Measurements from ENCODE around the gene SPATA17. TPM values are rescaled to one million over a fixed set of nuclear protein-coding genes. Genes with fewer than 3 reads are reported as not detected.

The SPATA17 gene
- total and polyA plus RNA-seq, 8 donors, result 0.12 to 2.3 (median 1.5) TPM; not detected in 3

- 86 to 99% (median 95%) methylated on average over 4 of the region's 4 CpGs for WGBS, 5 donors
- Histone ChIP-seq H3K27ac (no peak overlapping the region), H3K4me3 (no peak overlapping the region), H3K36me3 (no peaks in the 10 kb centered on the region), H3K27me3 (no peaks in the 10 kb centered on the region), H3K4me1 (no peaks in the 10 kb centered on the region), H3K9me3 (no peaks in the 10 kb centered on the region)
- intact Hi-C loops (cut with DNase I; ENCODE audit: low total_unique reads), result no loop called here
- no peak for TF ChIP-seq POLR2A (IDR thresholded peaks at IDR 0.05)
- TF ChIP-seq CTCF (IDR thresholded peaks at IDR 0.05), result no peak
- no peak for TF ChIP-seq POLR2AphosphoS5 (IDR thresholded peaks at IDR 0.05)
- TF ChIP-seq EP300 (IDR thresholded peaks at IDR 0.05), result no peak
- no peak for DNase-seq
Observed at GRCh38 chr1:217650674-217651073, 19.5 kb downstream of the SPATA17 start.

GRCh38 chr1:217660353-217661062 lies 29.4 kb downstream of the SPATA17 start:
- Histone ChIP-seq H3K36me3 (no peaks in the 10 kb centered on the region), H3K27ac (no peak overlapping the region), H3K9me3 (no peaks in the 10 kb centered on the region), H3K4me1 (no peaks in the 10 kb centered on the region), H3K4me3 (no peak overlapping the region), H3K27me3 (no peaks in the 10 kb centered on the region)
- 45 to 54% (median 52%) methylated on average over 5 of the region's 5 CpGs for WGBS, 5 donors
- peak in 1 of 2 donors; percentile 27 for DNase-seq
- intact Hi-C loops (cut with DNase I; ENCODE audit: low total_unique reads), result no loop called here
- peak in 2 of 7 experiments; percentile 27 to 41 for TF ChIP-seq CTCF (IDR thresholded peaks at IDR 0.05)
- no peak for TF ChIP-seq POLR2AphosphoS5 (IDR thresholded peaks at IDR 0.05)
- TF ChIP-seq EP300 (IDR thresholded peaks at IDR 0.05), result no peak
- no peak for TF ChIP-seq POLR2A (IDR thresholded peaks at IDR 0.05)

- TF ChIP-seq CTCF (IDR thresholded peaks at IDR 0.05) (no peak), POLR2AphosphoS5 (IDR thresholded peaks at IDR 0.05) (no peak)
- no peaks in the 10 kb centered on the region for H3K4me1 ChIP-seq
- H3K27ac ChIP-seq, result no peak overlapping the region
Observed at GRCh38 chr1:217661407-217661806, 30.3 kb downstream of the SPATA17 start.

GRCh38 chr1:217668351-217668940 lies 37.3 kb downstream of the SPATA17 start:
- Histone ChIP-seq H3K4me3 (no peak overlapping the region), H3K27me3 (no peaks in the 10 kb centered on the region), H3K4me1 (no peaks in the 10 kb centered on the region), H3K9me3 (no peaks in the 10 kb centered on the region), H3K36me3 (no peaks in the 10 kb centered on the region), H3K27ac (no peak overlapping the region)
- 64 to 85% (median 78%) methylated on average over 2 of the region's 2 CpGs for WGBS, 5 donors
- intact Hi-C loops (cut with DNase I; ENCODE audit: low total_unique reads), result no loop called here
- DNase-seq, result no peak
- no peak for TF ChIP-seq POLR2A (IDR thresholded peaks at IDR 0.05)
- no peak for TF ChIP-seq CTCF (IDR thresholded peaks at IDR 0.05)
- no peak for TF ChIP-seq EP300 (IDR thresholded peaks at IDR 0.05)
- no peak for TF ChIP-seq POLR2AphosphoS5 (IDR thresholded peaks at IDR 0.05)

More at GRCh38 chr1:217661407-217661806, 30.3 kb downstream of the SPATA17 start:
- no peaks in the 10 kb centered on the region for H3K27me3 ChIP-seq
- H3K4me3 ChIP-seq, result no peak overlapping the region
- DNase-seq, result no peak
- H3K36me3 ChIP-seq, result no peaks in the 10 kb centered on the region
- intact Hi-C loops (cut with DNase I; ENCODE audit: low total_unique reads), result no loop called here
- no peaks in the 10 kb centered on the region for H3K9me3 ChIP-seq

All from stomach (tissue), 9 donors.